Measurements from ENCODE around the gene SMCO2.

DNA sequence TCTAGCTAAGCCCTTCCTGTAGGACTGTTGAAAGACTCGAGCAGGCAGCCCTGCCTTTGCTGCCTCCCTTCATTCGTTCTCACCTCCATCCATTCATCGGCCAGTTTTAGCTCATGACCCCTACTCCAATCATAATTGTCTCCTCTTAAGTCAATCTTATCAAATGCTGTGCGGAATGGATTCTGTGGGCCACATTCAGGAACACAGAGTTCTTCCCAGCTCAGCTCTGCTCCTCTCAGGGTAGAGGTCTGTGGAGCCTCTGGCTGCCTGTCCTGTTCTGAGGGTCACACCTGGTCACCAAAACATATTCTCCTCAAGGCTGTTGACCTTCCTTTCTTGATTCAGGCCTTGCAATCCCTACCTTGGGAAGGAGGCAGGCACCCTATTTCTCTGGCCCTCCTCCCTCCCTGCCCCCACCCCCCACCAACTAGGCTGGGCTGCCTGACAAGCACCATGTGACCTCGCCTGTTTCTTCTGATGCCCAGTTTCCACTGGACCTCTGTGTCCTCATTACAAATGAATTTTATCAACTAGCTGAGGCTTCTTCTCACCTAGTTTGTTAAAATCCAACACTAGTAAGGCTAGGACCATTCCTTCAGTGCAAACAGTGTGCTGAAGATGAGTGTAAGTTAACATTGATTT, 3.5 kb downstream of the SMCO2 start:
- TF ChIP-seq, protein P1, sequence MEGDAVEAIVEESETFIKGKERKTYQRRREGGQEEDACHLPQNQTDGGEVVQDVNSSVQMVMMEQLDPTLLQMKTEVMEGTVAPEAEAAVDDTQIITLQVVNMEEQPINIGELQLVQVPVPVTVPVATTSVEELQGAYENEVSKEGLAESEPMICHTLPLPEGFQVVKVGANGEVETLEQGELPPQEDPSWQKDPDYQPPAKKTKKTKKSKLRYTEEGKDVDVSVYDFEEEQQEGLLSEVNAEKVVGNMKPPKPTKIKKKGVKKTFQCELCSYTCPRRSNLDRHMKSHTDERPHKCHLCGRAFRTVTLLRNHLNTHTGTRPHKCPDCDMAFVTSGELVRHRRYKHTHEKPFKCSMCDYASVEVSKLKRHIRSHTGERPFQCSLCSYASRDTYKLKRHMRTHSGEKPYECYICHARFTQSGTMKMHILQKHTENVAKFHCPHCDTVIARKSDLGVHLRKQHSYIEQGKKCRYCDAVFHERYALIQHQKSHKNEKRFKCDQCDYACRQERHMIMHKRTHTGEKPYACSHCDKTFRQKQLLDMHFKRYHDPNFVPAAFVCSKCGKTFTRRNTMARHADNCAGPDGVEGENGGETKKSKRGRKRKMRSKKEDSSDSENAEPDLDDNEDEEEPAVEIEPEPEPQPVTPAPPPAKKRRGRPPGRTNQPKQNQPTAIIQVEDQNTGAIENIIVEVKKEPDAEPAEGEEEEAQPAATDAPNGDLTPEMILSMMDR (IDR thresholded peaks at IDR 0.05; ENCODE audit: low read length), result no peak
- TF ChIP-seq EZH2 (optimal IDR thresholded peaks at IDR 0.05; ENCODE audit: low read depth, low read length), result no peak

Measured in MM.1S (cell line).